ENCODE results near the gene CDK5RAP3. TPM values are rescaled to one million over a fixed set of nuclear protein-coding genes. Genes with fewer than 3 reads are reported as not detected.

Gene CDK5RAP3
- total RNA-seq, 1 donor from 2014 or later: 62.8 TPM

DNA sequence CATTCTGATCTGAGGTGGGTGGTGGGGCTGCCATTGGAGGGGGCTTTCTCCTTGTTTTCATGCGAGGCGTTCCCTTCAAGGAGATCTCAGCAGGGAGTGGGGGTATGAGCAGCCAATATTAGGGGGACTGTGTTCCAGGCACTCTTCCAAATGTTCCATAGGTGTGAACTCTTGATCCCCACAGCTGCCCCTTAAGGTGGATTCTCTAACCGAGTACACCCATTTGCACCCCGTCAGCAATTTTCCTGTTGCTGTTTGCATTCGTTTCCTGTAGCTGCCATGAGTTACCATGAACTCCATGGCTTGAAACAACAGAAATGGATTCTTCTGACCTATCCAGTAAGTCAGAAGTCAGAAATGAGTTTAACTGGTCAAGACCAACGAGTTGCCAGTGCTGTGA, 9.5 kb upstream of the CDK5RAP3 start:
- Histone ChIP-seq H3K9ac (ENCODE audit: low read length) (no peak overlapping the region), H3K27ac (ENCODE audit: low read depth, low read length) (no peak overlapping the region), H3K4me1 (ENCODE audit: insufficient read depth, low read length) (peaks cover 4% of the 10 kb centered on the region), H4K20me1 (ENCODE audit: insufficient read depth, low read length) (no peaks in the 10 kb centered on the region), H3K4me2 (ENCODE audit: low read length) (no peak overlapping the region), H3K27me3 (ENCODE audit: insufficient read depth, low read length) (peaks cover 5% of the 10 kb centered on the region), H3K4me3 (ENCODE audit: insufficient read depth, low read depth, low read length) (no peak overlapping the region), H3K36me3 (ENCODE audit: insufficient read depth, low read length) (no peaks in the 10 kb centered on the region), H2AFZ (ENCODE audit: low read depth, low read length) (no peak overlapping the region), H3K9me3 (ENCODE audit: insufficient read depth, low read depth, low read length) (no peaks in the 10 kb centered on the region), H3K79me2 (ENCODE audit: insufficient read depth, low read length) (no peaks in the 10 kb centered on the region)
- Mint-ChIP-seq H3K4me1 (ENCODE audit: low read depth, unreplicated experiment) (no peaks in the 10 kb centered on the region), H3K4me3 (ENCODE audit: unreplicated experiment) (no peak overlapping the region), H3K9me3 (ENCODE audit: unreplicated experiment) (peaks cover 6% of the 10 kb centered on the region), H3K36me3 (ENCODE audit: low read depth, unreplicated experiment) (peaks cover 9% of the 10 kb centered on the region), H3K27ac (ENCODE audit: unreplicated experiment) (no peak overlapping the region), H3K27me3 (ENCODE audit: low read depth, unreplicated experiment) (peaks cover 31% of the 10 kb centered on the region)
- no peak for FAIRE-seq
- no peak for TF ChIP-seq EZH2 (IDR thresholded peaks at IDR 0.05; ENCODE audit: insufficient read depth, low read length)
- TF ChIP-seq, protein P1, sequence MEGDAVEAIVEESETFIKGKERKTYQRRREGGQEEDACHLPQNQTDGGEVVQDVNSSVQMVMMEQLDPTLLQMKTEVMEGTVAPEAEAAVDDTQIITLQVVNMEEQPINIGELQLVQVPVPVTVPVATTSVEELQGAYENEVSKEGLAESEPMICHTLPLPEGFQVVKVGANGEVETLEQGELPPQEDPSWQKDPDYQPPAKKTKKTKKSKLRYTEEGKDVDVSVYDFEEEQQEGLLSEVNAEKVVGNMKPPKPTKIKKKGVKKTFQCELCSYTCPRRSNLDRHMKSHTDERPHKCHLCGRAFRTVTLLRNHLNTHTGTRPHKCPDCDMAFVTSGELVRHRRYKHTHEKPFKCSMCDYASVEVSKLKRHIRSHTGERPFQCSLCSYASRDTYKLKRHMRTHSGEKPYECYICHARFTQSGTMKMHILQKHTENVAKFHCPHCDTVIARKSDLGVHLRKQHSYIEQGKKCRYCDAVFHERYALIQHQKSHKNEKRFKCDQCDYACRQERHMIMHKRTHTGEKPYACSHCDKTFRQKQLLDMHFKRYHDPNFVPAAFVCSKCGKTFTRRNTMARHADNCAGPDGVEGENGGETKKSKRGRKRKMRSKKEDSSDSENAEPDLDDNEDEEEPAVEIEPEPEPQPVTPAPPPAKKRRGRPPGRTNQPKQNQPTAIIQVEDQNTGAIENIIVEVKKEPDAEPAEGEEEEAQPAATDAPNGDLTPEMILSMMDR (IDR thresholded peaks at IDR 0.05; ENCODE audit: insufficient read depth, low read depth, low read length): no peak
- DNase-seq (ENCODE audit: low read depth): no peak

DNA sequence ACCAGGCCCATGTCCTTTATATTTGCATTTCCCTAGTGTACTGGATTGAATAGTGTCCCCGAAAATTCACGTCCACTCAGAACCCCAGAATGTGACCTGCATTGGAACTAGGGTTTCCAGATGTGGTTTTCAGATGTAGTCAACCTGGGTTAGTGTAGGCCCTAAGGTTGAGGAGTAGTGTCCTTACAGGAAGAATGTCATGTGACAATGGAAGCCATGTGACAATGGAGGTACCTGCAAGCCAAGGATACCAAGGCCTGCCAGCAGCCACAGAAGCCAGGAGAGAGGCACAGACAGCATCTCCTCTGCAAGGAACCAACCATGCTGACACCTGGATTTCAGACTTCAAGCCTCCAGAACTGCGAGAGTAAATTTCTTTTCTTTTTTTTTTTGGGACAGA, 8.0 kb upstream of the CDK5RAP3 start:
- Histone ChIP-seq H3K27ac (ENCODE audit: low read depth, low read length) (no peak overlapping the region), H3K27me3 (ENCODE audit: insufficient read depth, low read length) (peaks cover 5% of the 10 kb centered on the region), H3K9ac (ENCODE audit: low read length) (no peak overlapping the region), H3K79me2 (ENCODE audit: insufficient read depth, low read length) (no peaks in the 10 kb centered on the region), H3K4me2 (ENCODE audit: low read length) (no peak overlapping the region), H3K36me3 (ENCODE audit: insufficient read depth, low read length) (no peaks in the 10 kb centered on the region), H3K4me1 (ENCODE audit: insufficient read depth, low read length) (peaks cover 7% of the 10 kb centered on the region), H2AFZ (ENCODE audit: low read depth, low read length) (no peak overlapping the region), H3K4me3 (ENCODE audit: insufficient read depth, low read depth, low read length) (no peak overlapping the region), H4K20me1 (ENCODE audit: insufficient read depth, low read length) (no peaks in the 10 kb centered on the region), H3K9me3 (ENCODE audit: insufficient read depth, low read depth, low read length) (no peaks in the 10 kb centered on the region)
- H3K4me3 Mint-ChIP-seq (ENCODE audit: unreplicated experiment): no peak overlapping the region
- FAIRE-seq (no peak), DNase-seq (ENCODE audit: low read depth) (no peak)
- peaks cover 28% of the 10 kb centered on the region for H3K27me3 Mint-ChIP-seq (ENCODE audit: low read depth, unreplicated experiment)
- peaks cover 7% of the 10 kb centered on the region for H3K4me1 Mint-ChIP-seq (ENCODE audit: low read depth, unreplicated experiment)
- peaks cover 9% of the 10 kb centered on the region for H3K36me3 Mint-ChIP-seq (ENCODE audit: low read depth, unreplicated experiment)
- no peak overlapping the region for H3K27ac Mint-ChIP-seq (ENCODE audit: unreplicated experiment)
- H3K9me3 Mint-ChIP-seq (ENCODE audit: unreplicated experiment): peaks cover 6% of the 10 kb centered on the region
- TF ChIP-seq EZH2 (IDR thresholded peaks at IDR 0.05; ENCODE audit: insufficient read depth, low read length): no peak
- TF ChIP-seq, protein P1 (IDR thresholded peaks at IDR 0.05; ENCODE audit: insufficient read depth, low read depth, low read length): no peak

DNA sequence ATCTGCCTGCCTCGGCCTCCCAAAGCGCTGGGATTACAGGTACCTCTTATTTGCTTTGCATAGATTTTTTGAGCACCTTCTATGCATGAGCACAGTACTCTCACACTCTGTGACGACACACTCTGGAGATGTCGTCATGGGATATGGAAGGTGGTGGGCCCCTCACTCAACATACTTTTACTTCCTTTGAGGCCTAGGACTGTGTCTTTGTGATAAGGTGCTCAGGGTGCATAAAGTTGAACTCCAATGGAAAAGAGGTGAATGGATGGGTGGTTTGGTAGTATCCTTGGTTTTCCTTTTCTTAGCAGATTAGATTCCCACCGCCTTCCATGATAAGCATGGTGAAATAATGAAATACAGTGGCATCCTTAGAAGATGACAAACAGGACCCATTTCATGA, 6.1 kb upstream of the CDK5RAP3 start:
- Mint-ChIP-seq H3K4me1 (ENCODE audit: low read depth, unreplicated experiment) (peaks cover 7% of the 10 kb centered on the region), H3K9me3 (ENCODE audit: unreplicated experiment) (peaks cover 6% of the 10 kb centered on the region), H3K36me3 (ENCODE audit: low read depth, unreplicated experiment) (peaks cover 5% of the 10 kb centered on the region), H3K27me3 (ENCODE audit: low read depth, unreplicated experiment) (peaks cover 11% of the 10 kb centered on the region), H3K27ac (ENCODE audit: unreplicated experiment) (no peak overlapping the region), H3K4me3 (ENCODE audit: unreplicated experiment) (no peak overlapping the region)
- Histone ChIP-seq H3K9ac (ENCODE audit: low read length) (no peak overlapping the region), H3K4me3 (ENCODE audit: insufficient read depth, low read depth, low read length) (no peak overlapping the region), H3K4me2 (ENCODE audit: low read length) (no peak overlapping the region), H3K27me3 (ENCODE audit: insufficient read depth, low read length) (no peaks in the 10 kb centered on the region), H3K4me1 (ENCODE audit: insufficient read depth, low read length) (peaks cover 13% of the 10 kb centered on the region), H3K9me3 (ENCODE audit: insufficient read depth, low read depth, low read length) (no peaks in the 10 kb centered on the region), H4K20me1 (ENCODE audit: insufficient read depth, low read length) (no peaks in the 10 kb centered on the region), H3K27ac (ENCODE audit: low read depth, low read length) (no peak overlapping the region), H2AFZ (ENCODE audit: low read depth, low read length) (no peak overlapping the region), H3K36me3 (ENCODE audit: insufficient read depth, low read length) (no peaks in the 10 kb centered on the region), H3K79me2 (ENCODE audit: insufficient read depth, low read length) (no peaks in the 10 kb centered on the region)
- DNase-seq (ENCODE audit: low read depth): no peak
- FAIRE-seq: no peak
- no peak for TF ChIP-seq EZH2 (IDR thresholded peaks at IDR 0.05; ENCODE audit: insufficient read depth, low read length)
- TF ChIP-seq, protein P1 (IDR thresholded peaks at IDR 0.05; ENCODE audit: insufficient read depth, low read depth, low read length): no peak
